ENCODE results near the gene MBNL2. TPM values are rescaled to one million over a fixed set of nuclear protein-coding genes. Genes with fewer than 3 reads are reported as not detected.

MBNL2 gene
- total RNA-seq, 1 donor from 2014 or later, result 66.7 TPM

DNA sequence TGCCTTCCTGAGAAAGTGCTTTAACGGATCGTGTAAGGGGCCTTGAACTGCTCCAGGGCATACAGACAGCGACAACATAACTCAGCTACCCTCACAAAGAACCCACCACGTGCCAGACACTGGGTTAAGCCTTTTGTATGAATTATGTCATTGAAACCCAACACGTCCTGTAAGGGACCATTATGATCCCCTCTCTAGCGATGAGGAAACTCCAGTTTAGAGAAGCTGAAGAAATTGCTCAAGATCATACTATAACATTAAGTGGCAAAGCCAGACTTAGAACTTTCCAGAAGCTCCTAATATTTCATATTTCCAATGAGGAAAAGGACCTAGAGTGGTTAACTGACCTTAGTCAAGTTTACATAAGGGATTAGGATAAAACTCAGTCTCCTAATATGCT, 154.8 kb downstream of the MBNL2 start:
- intact Hi-C loops (cut with micrococcal nuclease), result no loop called here
- DNase-seq, result no peak
- ATAC-seq, result no peak

DNA sequence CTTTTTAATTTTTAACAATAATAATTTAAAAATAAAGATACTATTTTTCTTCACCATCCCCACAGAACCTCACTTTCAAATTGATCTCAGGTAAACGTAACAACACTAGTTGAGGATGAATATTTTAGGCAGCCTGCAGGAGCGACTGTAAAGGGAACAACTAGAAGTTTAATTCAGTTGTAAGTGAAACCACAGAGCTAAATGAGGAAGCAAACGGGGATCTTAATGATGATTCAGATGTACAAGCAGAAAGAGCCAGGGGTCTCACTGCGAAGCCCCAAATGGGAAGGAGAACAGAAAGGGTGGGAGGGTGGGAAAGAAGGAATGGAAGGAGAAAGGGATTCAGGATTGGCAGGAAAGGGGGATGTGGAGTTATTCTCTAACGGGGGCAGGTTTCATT, 157.3 kb downstream of the MBNL2 start:
- no peak for ATAC-seq
- intact Hi-C loops (cut with micrococcal nuclease), result no loop called here

DNA sequence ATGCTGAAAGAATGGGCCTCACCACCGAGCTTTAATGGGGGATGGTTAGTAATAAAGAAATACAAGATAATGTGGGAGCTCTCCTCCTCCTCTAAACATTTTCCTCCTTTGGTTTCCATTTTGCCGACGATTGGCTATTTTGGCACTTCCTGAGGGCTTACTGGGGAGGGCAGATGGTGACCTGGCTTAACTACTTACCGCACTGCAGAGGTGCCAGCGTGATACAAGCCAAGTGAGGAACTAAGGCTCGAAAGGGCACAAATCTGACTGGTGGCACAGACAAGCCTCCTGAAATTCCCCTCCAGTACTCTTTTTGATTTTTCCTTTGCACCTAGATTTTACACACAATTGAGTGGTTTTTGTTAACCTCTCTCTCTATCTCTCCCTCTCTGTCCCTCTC, 158.6 kb downstream of the MBNL2 start:
- intact Hi-C loops (cut with micrococcal nuclease), result no loop called here
- DNase-seq (no peak), ATAC-seq (no peak)

More for the DNA sequence above, 157.3 kb downstream of the MBNL2 start:
- no peak for DNase-seq

DNA sequence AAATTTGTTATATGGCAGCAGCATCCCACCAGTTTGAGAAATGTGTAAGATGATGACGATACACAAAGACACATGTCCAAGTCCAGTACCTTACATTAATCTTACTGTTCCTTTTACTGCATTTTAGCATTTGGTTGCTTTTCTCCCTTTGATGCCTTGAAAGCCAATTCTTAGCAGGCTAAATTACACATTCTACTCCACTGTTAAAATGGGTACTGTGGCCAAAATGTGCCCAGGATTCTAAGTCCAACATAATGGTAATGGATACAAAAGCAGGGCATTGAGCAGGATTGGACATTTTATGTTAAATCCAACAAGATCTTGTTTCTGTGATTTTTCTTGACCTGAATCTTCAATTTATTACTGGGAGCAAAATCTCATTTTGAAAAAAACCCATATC, 159.1 kb downstream of the MBNL2 start:
- no peak for ATAC-seq
- DNase-seq, result no peak
- intact Hi-C loops (cut with micrococcal nuclease), result no loop called here

DNA sequence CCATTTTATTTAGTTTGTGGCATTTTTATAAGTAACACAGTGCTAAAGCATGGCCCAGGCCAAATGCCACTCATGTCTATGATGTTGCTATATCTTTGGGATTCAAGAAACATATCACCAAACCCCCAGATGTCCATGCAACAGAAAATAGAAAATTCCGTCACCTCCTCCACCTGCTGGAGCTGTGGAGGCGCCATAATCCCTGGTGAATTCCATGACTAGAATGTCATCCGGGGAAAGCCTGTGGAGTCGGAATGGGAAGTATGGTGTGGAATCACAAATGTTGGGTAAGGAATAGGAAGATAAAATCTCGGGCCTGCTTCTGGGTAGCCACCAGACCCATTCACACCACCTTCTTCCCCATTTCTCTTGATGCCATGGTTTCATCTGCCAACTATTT, 160.1 kb downstream of the MBNL2 start:
- no peak for DNase-seq
- intact Hi-C loops (cut with micrococcal nuclease), result no loop called here
- ATAC-seq, result no peak

DNA sequence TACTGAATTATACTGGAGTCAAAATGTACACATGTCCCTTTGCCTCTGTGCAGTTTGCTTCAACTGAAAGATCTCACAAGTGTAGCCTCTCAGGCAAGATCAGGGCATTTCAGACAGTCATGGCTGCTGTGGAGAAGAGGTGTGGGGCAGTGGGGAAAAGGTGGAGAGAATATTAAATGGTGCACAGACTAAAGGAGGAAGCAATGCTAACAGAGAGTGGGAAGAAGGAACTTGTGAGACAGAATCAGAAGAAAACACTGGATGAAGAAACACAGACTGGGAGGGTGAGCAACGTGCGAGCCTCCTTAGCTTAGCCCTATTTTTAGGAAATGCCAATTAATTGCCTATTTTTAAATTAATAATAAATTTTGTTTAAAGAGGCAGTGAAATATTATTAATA, 162.2 kb downstream of the MBNL2 start:
- intact Hi-C loops (cut with micrococcal nuclease), result no loop called here
- DNase-seq (no peak), ATAC-seq (peak; percentile 29)

DNA sequence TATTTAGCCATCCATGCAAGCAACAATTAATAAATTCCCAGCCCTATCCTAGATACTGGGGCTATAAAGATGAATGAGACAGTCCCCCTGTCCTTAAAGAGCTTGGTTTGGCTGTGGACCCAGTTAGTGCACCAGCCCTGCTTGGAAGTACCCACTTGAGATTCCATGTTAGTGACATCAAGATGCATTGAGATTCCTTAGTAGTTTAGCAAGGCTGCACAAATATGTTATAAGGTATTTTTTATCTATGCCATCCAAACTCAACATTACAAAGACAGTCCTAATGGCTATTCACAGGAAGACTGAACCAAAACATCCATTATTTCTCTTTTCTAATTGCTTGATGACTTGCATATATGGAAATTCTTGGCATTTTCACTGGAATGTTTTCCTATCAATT, 163.0 kb downstream of the MBNL2 start:
- intact Hi-C loops (cut with micrococcal nuclease), result no loop called here
- ATAC-seq (peak; percentile 56), DNase-seq (no peak)

DNA sequence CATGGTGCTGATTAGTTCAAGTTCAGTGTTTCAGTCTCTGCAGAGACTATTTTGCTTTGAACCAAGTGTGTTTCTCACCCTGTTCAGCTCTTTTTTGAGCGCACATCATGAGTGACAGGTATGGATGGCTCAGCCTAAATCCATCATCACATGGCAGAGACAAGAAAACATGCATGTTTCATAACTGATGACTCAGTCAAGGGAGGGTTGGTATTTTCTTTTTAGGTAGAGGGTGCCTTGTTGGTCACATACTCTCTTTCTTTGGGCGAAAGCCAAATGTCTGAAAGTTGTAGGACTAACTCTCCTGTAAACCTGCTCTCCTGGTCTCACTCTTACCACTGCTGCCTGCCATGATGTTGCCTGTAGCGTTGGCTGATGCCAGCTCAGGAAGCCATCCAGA, 163.7 kb downstream of the MBNL2 start:
- ATAC-seq, result peak; percentile 12
- intact Hi-C loops (cut with micrococcal nuclease), result no loop called here
- no peak for DNase-seq

DNA sequence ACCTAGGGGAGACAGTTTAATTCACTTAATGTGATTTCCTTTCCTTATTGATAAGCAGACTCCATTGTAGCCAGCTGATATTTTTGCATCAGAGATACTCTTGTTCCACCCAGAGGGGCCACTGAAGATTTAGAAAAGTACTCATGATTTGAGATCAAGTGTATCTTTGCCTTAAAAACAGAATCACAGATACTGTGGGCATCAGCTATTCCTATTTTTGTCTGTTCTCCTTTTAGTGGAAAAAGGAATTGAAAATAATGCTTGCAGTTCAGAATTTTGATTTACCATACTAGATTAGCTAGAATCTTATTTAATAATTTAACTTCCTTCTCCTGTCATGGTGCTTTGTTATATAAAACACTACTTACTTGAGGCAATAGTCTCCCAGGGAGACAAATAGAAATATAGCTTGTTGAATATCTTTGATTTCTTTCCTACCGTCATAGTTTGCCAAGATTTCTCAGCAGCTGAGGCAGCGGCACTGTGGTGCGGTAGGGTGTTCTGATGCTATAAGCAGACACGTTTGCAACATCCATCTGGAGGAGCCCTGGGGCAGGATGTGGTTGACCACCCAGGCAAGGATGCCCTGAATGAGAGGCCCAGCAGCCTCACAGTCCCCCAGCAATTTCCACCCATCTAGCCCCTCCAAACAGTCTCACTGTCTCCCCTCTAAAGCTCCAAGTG, 164.8 kb downstream of the MBNL2 start:
- intact Hi-C loops (cut with micrococcal nuclease), result no loop called here
- DNase-seq (no peak), ATAC-seq (peak; percentile 52)

DNA sequence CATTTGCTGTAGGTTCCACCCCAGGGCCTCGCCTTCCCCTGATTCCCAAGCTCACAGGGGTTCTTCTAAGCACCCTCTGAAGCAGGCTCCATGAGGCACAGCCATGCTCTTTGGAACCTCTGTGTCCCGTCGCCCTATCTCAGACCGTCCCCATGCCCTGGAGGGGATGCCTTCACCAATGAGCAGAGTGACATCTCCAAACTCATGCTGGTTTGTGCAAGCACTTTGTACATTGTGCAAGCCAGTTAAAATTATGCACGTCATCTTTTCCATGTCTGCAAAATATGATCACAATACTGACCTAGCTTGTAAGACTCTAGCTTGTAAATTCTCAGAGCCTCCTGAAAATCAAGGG, 165.3 kb downstream of the MBNL2 start:
- DNase-seq (no peak), ATAC-seq (peak; percentile 25)
- intact Hi-C loops (cut with micrococcal nuclease), result no loop called here

DNA sequence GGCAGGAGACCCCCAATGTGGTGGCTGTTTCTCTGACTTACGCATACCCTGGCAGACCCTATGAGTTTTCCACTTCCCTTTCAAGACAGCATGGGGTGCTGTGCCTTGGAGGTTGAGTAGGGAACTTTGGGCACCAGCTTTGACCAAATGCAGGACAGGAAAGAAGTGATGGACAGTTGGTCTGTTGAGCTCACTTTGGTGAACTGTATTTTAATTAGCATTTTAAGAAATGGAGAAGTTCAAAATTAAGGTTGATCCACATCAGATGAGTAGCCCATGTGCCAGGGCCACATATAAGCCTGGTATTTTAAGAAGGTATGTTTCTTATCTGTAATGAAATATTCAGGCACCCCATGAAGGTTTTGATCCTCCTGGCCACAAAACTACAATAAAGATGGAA, 165.8 kb downstream of the MBNL2 start:
- intact Hi-C loops (cut with micrococcal nuclease), result no loop called here
- ATAC-seq, result peak; percentile 37
- DNase-seq, result no peak

DNA sequence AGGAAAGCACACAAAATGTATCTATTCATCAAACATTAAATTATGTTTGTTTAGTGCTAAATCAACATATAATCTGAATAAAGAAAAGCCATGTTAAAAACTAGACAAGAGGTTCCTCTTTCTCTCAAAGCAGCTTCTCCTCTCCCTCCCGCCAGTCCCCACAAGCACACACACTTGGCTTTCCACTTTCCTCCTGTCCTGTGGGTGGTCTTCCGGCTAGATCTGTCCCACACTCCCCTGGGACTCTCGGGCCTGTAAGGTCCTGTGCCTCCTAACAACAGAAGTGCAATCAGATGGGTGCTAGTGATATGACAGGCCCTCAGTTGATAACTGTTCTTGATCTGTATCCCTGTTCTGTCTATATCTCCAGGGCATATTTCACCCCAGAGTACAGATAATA, 166.2 kb downstream of the MBNL2 start:
- intact Hi-C loops (cut with micrococcal nuclease), result no loop called here
- DNase-seq (no peak), ATAC-seq (no peak)

DNA sequence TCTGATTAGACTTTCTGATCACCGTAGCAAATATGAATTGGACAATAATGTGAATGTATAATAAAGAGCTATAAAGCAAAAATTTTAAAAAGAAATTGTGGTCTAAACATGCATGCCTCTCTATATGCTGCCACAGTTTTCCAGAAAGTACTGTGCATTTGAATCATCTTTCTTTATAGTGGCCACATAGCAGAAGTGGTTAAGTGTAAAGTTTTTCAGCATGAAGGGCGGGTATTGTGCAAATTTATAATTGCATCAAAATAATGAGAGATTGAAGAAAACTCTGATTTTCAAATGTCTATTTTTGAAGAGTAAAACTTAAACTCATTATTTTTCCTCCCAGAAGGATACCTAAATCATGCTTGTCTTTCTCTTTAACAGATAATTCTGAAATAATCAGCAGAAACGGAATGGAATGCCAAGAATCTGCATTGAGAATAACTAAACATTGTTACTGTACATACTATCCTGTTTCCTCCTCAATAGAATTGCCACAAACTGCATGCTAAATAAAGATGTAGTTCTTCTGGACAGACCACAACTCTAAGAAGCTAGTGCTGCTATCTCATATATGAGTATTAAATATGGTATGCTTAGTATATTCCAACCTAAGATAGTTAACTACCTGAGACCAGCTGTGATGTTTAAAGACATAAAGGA, 168.9 kb downstream of the MBNL2 start:
- intact Hi-C loops (cut with micrococcal nuclease), result no loop called here
- no peak for ATAC-seq
- no peak for DNase-seq

DNA sequence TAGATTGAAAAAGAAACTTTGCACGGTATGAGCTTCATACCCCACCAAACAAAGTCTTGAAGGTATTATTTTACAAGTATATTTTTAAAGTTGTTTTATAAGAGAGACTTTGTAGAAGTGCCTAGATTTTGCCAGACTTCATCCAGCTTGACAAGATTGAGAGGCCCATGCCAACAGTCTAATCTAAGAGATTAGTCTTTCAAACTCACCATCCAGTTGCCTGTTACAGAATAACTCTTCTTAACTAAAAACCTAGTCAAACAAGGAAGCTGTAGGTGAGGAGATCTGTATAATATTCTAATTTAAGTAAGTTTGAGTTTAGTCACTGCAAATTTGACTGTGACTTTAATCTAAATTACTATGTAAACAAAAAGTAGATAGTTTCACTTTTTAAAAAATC, 169.9 kb downstream of the MBNL2 start:
- DNase-seq (no peak), ATAC-seq (no peak)
- intact Hi-C loops (cut with micrococcal nuclease), result no loop called here

DNA sequence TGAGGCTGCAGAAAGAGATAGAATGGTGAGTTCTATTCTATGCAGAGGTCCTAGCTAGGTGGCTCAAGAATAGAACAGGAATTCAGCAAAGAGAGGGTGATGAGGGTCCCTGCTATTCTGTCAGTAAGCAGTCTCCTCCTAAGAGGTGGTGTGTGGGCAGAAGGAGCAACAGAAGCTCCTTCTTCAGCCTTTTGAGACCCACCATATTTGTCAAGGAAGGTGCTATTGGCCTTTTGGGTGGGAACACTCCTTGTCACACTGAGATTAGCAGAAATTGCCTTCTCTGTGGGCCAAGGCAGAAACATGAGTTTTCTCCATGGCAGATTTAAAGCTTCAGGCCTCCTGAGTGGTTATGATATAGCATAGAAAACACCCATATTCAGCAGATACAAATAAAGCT, 172.4 kb downstream of the MBNL2 start:
- ATAC-seq (no peak), DNase-seq (no peak)
- intact Hi-C loops (cut with micrococcal nuclease), result no loop called here

DNA sequence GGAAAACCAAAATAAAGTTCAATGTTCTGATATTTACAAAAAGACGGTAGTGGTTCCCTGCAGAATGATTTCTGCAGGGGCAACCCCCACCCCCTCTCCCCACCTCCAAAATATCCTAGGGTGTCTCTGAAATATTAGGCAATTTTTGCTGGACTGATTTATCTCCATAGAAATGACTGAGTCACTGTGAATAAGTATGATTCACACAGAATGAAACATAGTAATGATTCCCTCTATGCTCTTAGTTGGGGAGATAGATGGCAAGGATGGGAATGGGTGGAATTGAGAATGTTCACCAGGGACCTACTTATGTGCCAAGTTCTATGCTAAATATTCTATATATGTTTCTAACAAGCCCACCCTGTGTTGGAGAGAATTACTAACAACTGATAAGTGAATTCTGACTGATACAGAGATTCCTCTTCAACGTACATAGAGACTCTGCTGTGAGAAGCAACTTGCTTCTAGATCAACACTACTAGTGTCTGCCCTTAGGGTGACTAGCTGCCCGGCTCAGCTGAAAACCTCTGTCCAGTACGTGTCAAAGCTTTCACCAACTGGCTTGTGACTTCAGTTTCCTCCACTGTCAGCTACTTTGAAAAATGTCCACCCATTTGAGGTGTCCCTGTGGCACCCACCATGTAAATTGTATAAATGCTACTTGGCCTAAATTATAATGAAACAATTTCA, 173.5 kb downstream of the MBNL2 start:
- no peak for ATAC-seq
- intact Hi-C loops (cut with micrococcal nuclease), result no loop called here

DNA sequence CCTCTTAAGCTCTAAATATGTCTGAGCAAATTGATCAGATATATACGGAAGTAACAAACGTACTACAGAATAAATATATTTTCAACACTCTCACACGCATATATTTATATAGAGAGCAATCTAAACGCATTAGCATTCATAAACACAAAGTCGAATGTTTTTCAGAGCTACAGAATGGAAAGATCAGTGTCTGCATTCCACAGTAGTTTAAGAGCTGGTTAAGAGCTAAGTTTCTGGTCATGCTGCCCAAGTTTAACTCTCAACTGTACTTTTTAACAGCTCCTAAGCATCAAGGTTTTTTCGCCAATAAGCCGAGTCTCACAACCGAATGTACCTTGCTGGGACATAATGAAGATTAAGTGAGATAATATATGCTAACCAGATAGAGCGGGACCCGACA, 175.1 kb downstream of the MBNL2 start:
- DNase-seq, result no peak
- intact Hi-C loops (cut with micrococcal nuclease), result no loop called here

More for the DNA sequence above, 173.5 kb downstream of the MBNL2 start:
- no peak for DNase-seq

DNA sequence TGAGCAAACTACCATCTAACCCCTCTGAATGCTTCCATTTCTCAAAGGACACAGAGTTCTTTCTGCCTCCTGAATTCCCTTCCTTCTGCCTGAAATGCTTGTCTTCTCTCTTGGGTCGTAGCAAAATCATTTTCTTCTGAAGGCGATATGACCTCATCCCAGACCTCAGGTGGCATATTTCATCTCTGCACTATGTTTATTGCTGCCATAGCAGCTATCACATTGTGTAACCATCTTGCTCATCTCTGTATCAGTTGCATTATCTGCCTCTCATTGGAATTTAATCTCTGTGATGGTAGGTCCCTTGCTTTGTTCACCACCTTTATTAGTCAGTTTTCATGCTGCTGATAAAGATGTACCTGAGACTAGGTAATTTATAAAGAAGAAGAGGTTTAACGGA, 179.3 kb downstream of the MBNL2 start:
- intact Hi-C loops (cut with micrococcal nuclease), result no loop called here
- ATAC-seq, result no peak
- no peak for DNase-seq

More for the DNA sequence above, 175.1 kb downstream of the MBNL2 start:
- no peak for ATAC-seq

DNA sequence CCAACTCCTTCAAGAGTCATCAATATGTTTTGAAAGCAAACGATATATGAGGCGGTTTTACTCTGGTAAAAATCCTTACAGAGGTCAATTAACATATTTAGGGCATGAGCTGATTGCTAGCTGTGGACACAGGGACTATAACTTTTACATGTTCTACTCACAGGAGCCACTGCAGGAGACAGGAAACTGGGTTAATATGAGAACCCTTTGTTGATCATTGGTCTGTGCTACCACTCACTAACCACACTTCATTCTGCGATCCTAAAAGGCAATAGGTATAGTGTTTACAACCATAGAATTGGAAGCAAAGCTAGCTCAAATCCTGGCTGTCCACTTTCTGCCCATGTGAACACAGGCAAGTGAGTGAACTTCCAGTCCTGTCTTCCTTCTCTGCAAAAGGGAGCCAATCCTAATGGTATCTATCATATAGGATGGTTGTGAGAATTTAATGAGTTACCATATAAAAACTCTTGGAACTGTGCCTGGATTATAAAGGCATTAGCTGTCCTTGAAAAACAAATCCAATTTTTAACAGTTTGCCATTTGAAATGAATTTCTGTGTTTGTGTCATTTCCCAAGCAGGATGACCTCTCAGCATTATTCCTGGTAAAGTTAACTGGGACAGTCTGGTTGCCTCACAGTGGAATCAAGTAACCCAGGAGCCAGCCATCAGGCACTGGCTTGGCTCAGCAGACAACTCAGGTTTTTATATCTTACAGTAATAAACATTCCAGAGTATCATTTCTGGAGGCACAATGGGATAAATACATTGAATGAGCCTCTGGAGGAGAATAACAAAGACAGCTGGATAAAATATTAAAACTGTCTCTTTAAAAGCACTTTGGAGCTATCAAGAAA, 182.0 kb downstream of the MBNL2 start:
- intact Hi-C loops (cut with micrococcal nuclease), result no loop called here
- ATAC-seq (no peak), DNase-seq (no peak)

DNA sequence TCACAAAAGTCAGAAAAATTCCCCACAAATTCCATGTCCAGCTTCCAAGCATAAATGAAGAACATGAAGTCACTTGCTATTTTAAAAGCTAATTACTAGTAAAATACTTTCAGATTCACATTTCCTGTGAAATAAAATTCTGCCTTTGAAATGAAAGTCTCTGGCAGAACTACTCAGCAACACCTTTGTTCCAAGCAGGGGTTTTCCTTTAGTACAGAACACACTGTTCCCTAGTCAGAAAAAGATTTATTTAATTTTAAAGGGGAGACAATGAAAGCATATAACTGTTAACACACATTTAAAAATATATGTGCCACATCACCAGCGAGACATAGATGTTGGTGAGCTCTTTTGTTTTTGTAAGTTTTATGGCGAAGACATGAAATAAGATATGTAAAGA, 185.4 kb downstream of the MBNL2 start:
- no peak for DNase-seq
- intact Hi-C loops (cut with micrococcal nuclease), result no loop called here
- peak; percentile 44 for ATAC-seq

All from left ventricle myocardium superior (tissue), 1 donor.